Fibroblast of the aortic adventitia (primary cell): ENCODE data around the gene RNF213. TPM values are rescaled to one million over a fixed set of nuclear protein-coding genes. Genes with fewer than 3 reads are reported as not detected.
"Not testable (repeated sequence)": the region's sequence is repeated elsewhere in the genome, so short reads cannot be mapped to it uniquely, and the experiment has no call there.

Source experiments
- DNase-seq: peaks from one replicate; pipeline ENCODE4 v3.0.0-alpha.2; 2010; ENCODE audit warnings: low read depth
- H3K4me3 ChIP-seq: 2 replicates; pipeline ENCODE4 v1.5.1; 2011; ENCODE audit warnings: low read depth, mild to moderate bottlenecking, control low read depth, low read length, moderate library complexity
- CTCF ChIP-seq: IDR thresholded peaks from 2 replicates; pipeline ENCODE4 v1.5.1; 2011; ENCODE audit warnings: mild to moderate bottlenecking, low read length, control low read depth, inconsistent platforms; ENCODE audit not compliant: insufficient read depth
- total RNA-seq: library from RNA; depleted of rRNA; stranded (reverse); fragments of >200 nt; gene quantifications from 2 replicates; pipeline ENCODE4 v1.2.3, GENCODE V29; 2012; ENCODE audit warnings: low replicate concordance

Gene RNF213
- total RNA-seq, 1 donor: 143 TPM

GRCh38 chr17:80303824-80304223, 43.2 kb downstream of the RNF213 start:
- DNase-seq: no peak
- no peak overlapping the region for H3K4me3 ChIP-seq
- TF ChIP-seq CTCF: no peak

GRCh38 chr17:80307994-80308691, 47.5 kb downstream of the RNF213 start:
- no peak for TF ChIP-seq CTCF
- no peak for DNase-seq

GRCh38 chr17:80308692-80309517, 48.3 kb downstream of the RNF213 start:
- no peak overlapping the region for H3K4me3 ChIP-seq
- no peak for TF ChIP-seq CTCF
- DNase-seq: peak; percentile 17

More at GRCh38 chr17:80307994-80308691, 47.5 kb downstream of the RNF213 start:
- no peak overlapping the region for H3K4me3 ChIP-seq

GRCh38 chr17:80311216-80311827, 50.7 kb downstream of the RNF213 start:
- no peak for TF ChIP-seq CTCF
- H3K4me3 ChIP-seq: no peak overlapping the region
- DNase-seq: no peak

- no peak overlapping the region for H3K4me3 ChIP-seq
- TF ChIP-seq CTCF: no peak
- no peak for DNase-seq
These were observed 52.0 kb downstream of the RNF213 start for GRCh38 chr17:80312621-80313135.

GRCh38 chr17:80313160-80313829, 52.6 kb downstream of the RNF213 start:
- TF ChIP-seq CTCF: no peak
- no peak for DNase-seq

GRCh38 chr17:80313946-80314345, 53.3 kb downstream of the RNF213 start:
- not testable (repeated sequence) for H3K4me3 ChIP-seq, DNase-seq

More at GRCh38 chr17:80313160-80313829, 52.6 kb downstream of the RNF213 start:
- H3K4me3 ChIP-seq: no peak overlapping the region
